Thyroid gland (tissue), 4 donors: Measurements from ENCODE around the gene ZCCHC10. TPM values are rescaled to one million over a fixed set of nuclear protein-coding genes. Genes with fewer than 3 reads are reported as not detected.

Experiments used
- DNase-seq, 2 donors: peaks; one replicate each; pipeline ENCODE4 v3.0.0-alpha.2; 2019
- H3K27ac ChIP-seq, 3 donors: fragments of 200-600 bp; sonication (generic); 1 replicate in 2 of 3; 2 replicates in 1 of 3; pipeline ENCODE4 v1.5.1; 2016 to 2019; ENCODE audit warnings: mild to moderate bottlenecking in 1 of 3, moderate library complexity in 1 of 3
- H3K27me3 ChIP-seq: fragments of 200-600 bp; sonication (generic); one replicate; pipeline ENCODE4 v1.5.1; 2019
- H3K36me3 ChIP-seq, 2 donors: fragments of 200-600 bp; sonication (generic); one replicate each; pipeline ENCODE4 v1.5.1; 2016 to 2019
- H3K4me1 ChIP-seq, 2 donors: fragments of 200-600 bp; sonication (generic); one replicate each; pipeline ENCODE4 v1.5.1; 2017 to 2019
- H3K4me3 ChIP-seq, 3 donors: fragments of 200-600 bp; sonication (generic); replicated peaks in 1 of 3; 1 replicate in 2 of 3; 2 replicates in 1 of 3; pipeline ENCODE4 v1.5.1; 2016; ENCODE audit warnings: mild to moderate bottlenecking in 1 of 3
- H3K9me3 ChIP-seq: fragments of 200-600 bp; sonication (generic); one replicate; pipeline ENCODE4 v1.5.1; 2017
- CTCF ChIP-seq, 6 experiments: fragments of 200-600 bp in 3 of 6; fragments of 450-650 bp in 3 of 6; sonication (generic) in 3 of 6; IDR thresholded peaks; one replicate each; pipeline ENCODE4 v1.5.1; 2016 to 2019; ENCODE audit warnings: antibody characterized with exemption in 6 of 6, mild to moderate bottlenecking in 2 of 6, inconsistent platforms in 1 of 6, moderate library complexity in 1 of 6
- POLR2A ChIP-seq, 2 donors: fragments of 450-650 bp; IDR thresholded peaks; one replicate each; pipeline ENCODE4 v1.6.1; 2017; ENCODE audit warnings: antibody characterized with exemption in 2 of 2, mild to moderate bottlenecking in 2 of 2, moderate library complexity in 1 of 2
- WGBS, 2 donors: methylation state at CpG; one replicate each; pipeline ENCODE4 v1.1.5; 2017; 5-methylcytosine and 5-hydroxymethylcytosine counted together
- intact Hi-C: fragments of 100-400 bp; cut with DNase I; formaldehyde crosslinking; loops from one replicate; pipeline ENCODE4 v1.15.1; 2023
- total RNA-seq, 4 donors: library from RNA; depleted of rRNA; stranded (reverse); fragments of >200 nt; gene quantifications; one replicate each; pipeline ENCODE4 v1.2.3, GENCODE V29; 2016

Gene ZCCHC10
- 10 to 100 TPM; 24.7 to 43.4 (median 30.7) TPM for total RNA-seq

GRCh38 chr5:133025804-133026663 is at the start of gene ZCCHC10:
TSS of gene ZCCHC10 (minus strand) at chr5:133026549. CDS start at chr5:133026537, 12 bp downstream.
- 2% methylated on average over 25 to 28 of the region's 53 CpGs for WGBS, 2 donors
- peaks cover 3 to 5% of the 10 kb centered on the region in 2 donors for H3K4me1 ChIP-seq
- TF ChIP-seq POLR2A (IDR thresholded peaks at IDR 0.05) = peak in 1 of 2 donors; percentile 82
- no peak for TF ChIP-seq CTCF (IDR thresholded peaks at IDR 0.05)
- H3K4me3 ChIP-seq = peak within 1 kb of the TSS; percentile 31 to 83 (median 52)
- intact Hi-C loops = loop anchor here (10.0 kb wide), 1 partner anchor 61 kb away; the partner anchor contains the start of gene AFF4
- no peaks in the 10 kb centered on the region for H3K36me3 ChIP-seq
- H3K27me3 ChIP-seq = no peaks in the 10 kb centered on the region
- peak; percentile 89 to 90 for DNase-seq
- H3K9me3 ChIP-seq = no peaks in the 10 kb centered on the region
- peak within 1 kb of the TSS; percentile 15 to 95 (median 87) for H3K27ac ChIP-seq

- no peaks in the 10 kb centered on the region for H3K4me1 ChIP-seq
- no peak overlapping the region for H3K27ac ChIP-seq
- DNase-seq = no peak
- WGBS, 2 donors = 86 to 91% methylated on average over 7 of the region's 7 CpGs
- H3K4me3 ChIP-seq = no peak overlapping the region
- TF ChIP-seq CTCF (IDR thresholded peaks at IDR 0.05) = no peak
- TF ChIP-seq POLR2A (IDR thresholded peaks at IDR 0.05) = no peak
- no peaks in the 10 kb centered on the region for H3K9me3 ChIP-seq
- H3K27me3 ChIP-seq = no peaks in the 10 kb centered on the region
- H3K36me3 ChIP-seq = peaks cover 14 to 17% of the 10 kb centered on the region in 2 donors
- intact Hi-C loops = no loop called here
Observed at GRCh38 chr5:133075572-133076536, 49.5 kb upstream of the ZCCHC10 start.

GRCh38 chr5:133072021-133072420 is 45.7 kb upstream of the ZCCHC10 start:
- DNase-seq = no peak
- Histone ChIP-seq H3K27ac (no peak overlapping the region), H3K4me3 (no peak overlapping the region), H3K27me3 (no peaks in the 10 kb centered on the region), H3K9me3 (no peaks in the 10 kb centered on the region), H3K4me1 (no peaks in the 10 kb centered on the region), H3K36me3 (peaks cover 21 to 38% of the 10 kb centered on the region in 2 donors)
- intact Hi-C loops = no loop called here
- TF ChIP-seq CTCF (IDR thresholded peaks at IDR 0.05) (no peak), POLR2A (IDR thresholded peaks at IDR 0.05) (no peak)
- 94 to 95% methylated on average over 4 of the region's 4 CpGs for WGBS, 2 donors

DNA sequence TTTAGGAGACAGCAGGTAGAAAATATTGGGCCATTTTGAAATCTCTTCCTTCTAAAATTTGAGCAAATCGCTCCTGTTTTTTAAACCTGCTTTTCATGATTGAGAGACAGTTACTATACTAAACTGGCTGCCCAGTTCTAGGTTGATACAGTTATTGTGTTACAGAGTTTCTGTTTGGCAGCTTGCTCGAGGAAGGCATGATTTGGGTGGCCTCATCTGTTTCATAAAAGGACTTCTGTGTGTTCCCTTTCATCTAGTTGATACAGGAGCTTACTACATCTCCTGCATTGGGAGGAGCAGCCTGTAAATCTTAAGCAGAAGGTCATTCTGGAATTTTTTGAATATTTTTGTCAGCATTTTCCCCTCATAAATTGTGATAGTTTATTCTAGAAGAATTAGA is 39.7 kb upstream of the ZCCHC10 start:
- Histone ChIP-seq H3K27me3 (no peaks in the 10 kb centered on the region), H3K27ac (no peak overlapping the region), H3K4me3 (no peak overlapping the region), H3K9me3 (no peaks in the 10 kb centered on the region), H3K4me1 (no peaks in the 10 kb centered on the region), H3K36me3 (peaks cover 11 to 28% of the 10 kb centered on the region in 2 donors)
- intact Hi-C loops = no loop called here
- no peak for DNase-seq
- 93 to 98% methylated on average over 2 of the region's 2 CpGs for WGBS, 2 donors
- TF ChIP-seq POLR2A (IDR thresholded peaks at IDR 0.05) = no peak
- TF ChIP-seq CTCF (IDR thresholded peaks at IDR 0.05) = no peak
